Activated T-helper 9 cell treated with anti-CD3 and anti-CD28 coated beads, Interleukin-2, amount 50 U/mL, for 16 hours (primary cell): ENCODE measurements around the gene SLC29A3.
"Not testable (repeated sequence)": the region's sequence is repeated elsewhere in the genome, so short reads cannot be mapped to it uniquely, and the experiment has no call there.

ENCODE experiments used
- DNase-seq: peaks from one replicate; pipeline ENCODE4 v3.0.0-alpha.2; 2020; ENCODE audit warnings: low read depth

The SLC29A3 gene

DNA sequence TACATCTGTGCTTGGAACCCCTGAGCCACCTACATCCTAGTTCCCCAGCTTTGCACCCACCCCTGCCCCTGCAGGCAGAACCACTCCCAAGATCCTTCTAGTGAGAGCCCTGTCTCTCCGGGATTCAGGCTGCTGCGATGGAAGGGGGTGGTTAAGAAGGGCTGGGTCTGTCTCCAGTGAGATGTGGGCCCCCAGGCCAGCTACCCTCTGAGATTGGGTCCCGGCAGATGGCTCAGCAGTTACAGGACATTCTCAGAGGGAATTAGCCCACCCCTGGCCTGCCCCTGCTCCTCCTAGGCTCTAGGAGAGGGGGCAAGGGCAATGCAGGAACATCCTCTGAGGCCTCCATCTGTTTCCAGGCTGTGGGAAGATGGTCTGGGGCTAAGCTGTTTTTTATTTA lies 27.7 kb downstream of the SLC29A3 start:
- DNase-seq: no peak

DNA sequence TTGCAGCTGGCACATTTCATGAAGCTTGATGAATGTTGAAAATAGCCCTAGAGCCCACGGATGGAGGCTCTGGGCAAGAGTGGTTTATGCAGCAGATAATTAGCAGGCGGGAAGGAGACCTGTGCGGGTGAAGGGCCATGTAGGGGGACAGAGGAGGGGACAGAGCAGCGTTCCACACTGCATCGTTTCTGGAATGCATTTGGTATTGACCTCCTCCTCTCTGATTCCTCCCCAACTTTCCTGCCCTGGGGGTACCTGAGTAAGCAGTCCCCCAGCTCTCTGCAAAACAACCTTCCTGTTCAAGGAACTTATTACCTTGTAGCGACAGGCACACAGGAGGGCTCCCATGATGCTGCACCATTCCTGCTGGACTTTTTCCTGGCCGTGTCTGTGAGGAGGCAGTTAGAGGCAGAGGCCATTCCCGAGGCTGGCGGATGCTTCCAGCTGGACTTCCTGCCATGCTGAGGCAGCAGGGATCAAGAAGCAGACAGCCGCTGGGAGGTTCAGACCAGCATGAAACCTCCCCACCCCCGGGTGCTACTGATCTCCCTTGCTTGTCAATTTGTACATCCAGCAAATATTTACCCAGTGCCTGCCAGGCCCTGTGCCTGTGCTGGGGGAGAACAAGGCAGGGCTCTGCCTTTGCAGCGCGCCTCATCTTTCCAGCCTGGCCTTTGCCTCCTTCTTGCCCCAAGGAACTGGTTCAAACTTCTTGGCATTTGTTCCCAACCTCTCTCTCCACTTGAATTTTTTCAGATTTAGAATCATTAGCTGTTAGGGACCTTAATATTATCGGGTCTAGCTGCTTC lies 28.7 kb downstream of the SLC29A3 start:
- DNase-seq: no peak

DNA sequence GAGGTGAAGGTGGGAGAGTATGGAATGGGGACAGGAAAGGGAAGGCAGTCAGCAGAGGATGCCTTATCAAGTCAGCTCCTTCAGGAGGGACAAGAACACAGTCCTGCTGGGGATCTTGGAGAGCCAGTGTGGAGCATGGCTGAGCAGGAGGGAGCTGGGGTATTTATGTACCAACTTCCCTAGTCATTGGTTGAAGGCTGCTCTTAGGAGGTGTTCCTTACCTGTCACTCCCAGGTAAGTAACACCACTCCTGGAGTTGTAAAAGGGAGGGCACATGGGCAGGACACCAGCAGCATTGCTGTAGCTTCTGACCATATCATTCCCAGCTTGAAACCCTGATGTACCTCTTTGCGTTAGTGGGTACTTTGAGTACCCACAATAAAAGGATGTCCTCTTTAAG lies 29.8 kb downstream of the SLC29A3 start:
- DNase-seq: no peak

GRCh38 chr10:71349406-71349805 lies 30.3 kb downstream of the SLC29A3 start:
- DNase-seq: no peak

- DNase-seq: no peak
Observed at GRCh38 chr10:71351087-71351486, 32.0 kb downstream of the SLC29A3 start.

- DNase-seq: no peak
Observed at GRCh38 chr10:71351628-71352319, 32.7 kb downstream of the SLC29A3 start.

GRCh38 chr10:71353639-71354038 lies 34.6 kb downstream of the SLC29A3 start:
- no peak for DNase-seq

GRCh38 chr10:71354776-71355175 lies 35.7 kb downstream of the SLC29A3 start:
- no peak for DNase-seq

- no peak for DNase-seq
Observed at GRCh38 chr10:71355886-71356285, 36.8 kb downstream of the SLC29A3 start.

- no peak for DNase-seq
Observed at GRCh38 chr10:71357792-71358265, 38.8 kb downstream of the SLC29A3 start.

- no peak for DNase-seq
Observed at GRCh38 chr10:71358277-71358676, 39.2 kb downstream of the SLC29A3 start.

DNA sequence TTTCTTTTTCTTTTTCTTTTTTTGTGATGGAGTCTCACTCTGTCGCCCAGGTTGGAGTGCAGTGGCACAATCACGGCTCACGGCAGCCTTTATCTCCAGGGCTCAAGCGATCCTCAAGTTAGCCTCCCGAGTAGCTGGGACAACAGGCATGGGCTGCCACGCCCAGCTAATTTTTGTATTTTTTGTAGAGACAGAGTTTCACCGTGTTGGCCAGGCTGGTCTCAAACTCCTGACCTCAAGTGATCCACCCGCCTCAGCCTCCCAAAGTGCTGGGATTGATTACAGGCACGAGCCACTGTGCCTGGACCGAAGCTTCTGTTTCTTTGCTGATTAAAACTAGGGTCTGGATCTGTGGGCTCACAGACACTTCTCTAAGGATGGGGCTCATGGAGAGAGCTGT lies 39.8 kb downstream of the SLC29A3 start:
- DNase-seq: not testable (repeated sequence)

DNA sequence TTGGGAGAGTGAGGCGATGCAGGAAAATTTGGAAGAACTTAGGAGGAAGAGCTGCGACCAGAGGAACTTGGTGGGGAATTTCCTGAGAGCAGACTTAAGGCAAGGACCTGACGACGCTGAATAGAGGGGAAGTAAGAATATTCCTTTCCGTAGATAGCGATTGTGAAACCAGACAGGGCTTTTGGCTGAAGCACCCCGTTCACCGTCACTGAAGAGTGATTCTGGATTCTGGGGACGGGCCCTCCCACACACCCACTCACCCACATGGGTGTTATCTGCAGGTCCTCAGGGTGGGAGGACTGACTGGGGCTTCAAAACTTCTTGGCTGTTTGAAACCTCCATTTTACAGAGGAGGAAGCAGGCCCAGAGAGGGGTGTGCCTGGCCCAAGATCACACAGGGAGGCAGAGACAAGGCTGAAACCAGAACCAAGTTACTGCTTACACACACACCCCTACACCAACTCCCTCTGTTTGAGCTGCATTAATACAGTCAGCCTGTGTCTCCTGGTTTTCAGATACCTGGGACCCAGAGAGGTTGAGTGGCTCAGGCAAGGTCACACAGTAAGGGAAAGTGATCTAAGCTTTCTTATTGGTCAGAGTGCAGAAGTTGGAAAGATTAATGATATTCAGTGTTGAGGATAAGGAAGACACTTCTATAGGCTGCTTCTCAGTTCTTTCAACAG lies 40.4 kb downstream of the SLC29A3 start:
- no peak for DNase-seq

DNA sequence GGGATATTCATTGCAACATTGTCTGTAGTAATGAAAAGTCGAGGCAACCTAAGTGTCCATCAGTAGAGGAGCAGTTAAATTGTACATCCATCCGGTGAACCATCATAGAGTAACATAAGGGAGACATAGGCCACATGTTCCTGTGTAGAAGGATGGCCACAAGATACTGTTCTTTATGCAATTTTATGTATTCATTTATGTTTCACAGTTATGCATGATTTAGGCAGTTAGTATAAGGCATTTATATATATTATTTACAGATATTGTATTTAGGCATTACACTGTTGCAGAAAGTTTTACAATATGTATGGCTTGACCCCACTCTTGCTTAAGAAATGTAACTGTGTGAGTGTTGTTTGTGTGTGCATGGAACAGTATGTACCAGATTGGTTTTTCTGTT lies 41.7 kb downstream of the SLC29A3 start:
- no peak for DNase-seq

- DNase-seq: no peak
Observed at GRCh38 chr10:71361581-71361980, 42.5 kb downstream of the SLC29A3 start.

DNA sequence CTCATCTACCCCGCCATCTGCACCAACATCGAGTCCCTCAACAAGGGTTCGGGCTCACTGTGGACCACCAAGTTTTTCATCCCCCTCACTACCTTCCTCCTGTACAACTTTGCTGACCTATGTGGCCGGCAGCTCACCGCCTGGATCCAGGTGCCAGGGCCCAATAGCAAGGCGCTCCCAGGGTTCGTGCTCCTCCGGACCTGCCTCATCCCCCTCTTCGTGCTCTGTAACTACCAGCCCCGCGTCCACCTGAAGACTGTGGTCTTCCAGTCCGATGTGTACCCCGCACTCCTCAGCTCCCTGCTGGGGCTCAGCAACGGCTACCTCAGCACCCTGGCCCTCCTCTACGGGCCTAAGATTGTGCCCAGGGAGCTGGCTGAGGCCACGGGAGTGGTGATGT lies 43.1 kb downstream of the SLC29A3 start:
- DNase-seq: no peak

- DNase-seq: no peak
Observed at GRCh38 chr10:71363936-71364335, 44.9 kb downstream of the SLC29A3 start.

- no peak for DNase-seq
Observed at GRCh38 chr10:71365366-71365765, 46.3 kb downstream of the SLC29A3 start.

- no peak for DNase-seq
Observed at GRCh38 chr10:71366690-71367089, 47.6 kb downstream of the SLC29A3 start.

- no peak for DNase-seq
Observed at GRCh38 chr10:71367271-71367670, 48.2 kb downstream of the SLC29A3 start.

GRCh38 chr10:71368176-71368575 lies 49.1 kb downstream of the SLC29A3 start:
- no peak for DNase-seq

DNA sequence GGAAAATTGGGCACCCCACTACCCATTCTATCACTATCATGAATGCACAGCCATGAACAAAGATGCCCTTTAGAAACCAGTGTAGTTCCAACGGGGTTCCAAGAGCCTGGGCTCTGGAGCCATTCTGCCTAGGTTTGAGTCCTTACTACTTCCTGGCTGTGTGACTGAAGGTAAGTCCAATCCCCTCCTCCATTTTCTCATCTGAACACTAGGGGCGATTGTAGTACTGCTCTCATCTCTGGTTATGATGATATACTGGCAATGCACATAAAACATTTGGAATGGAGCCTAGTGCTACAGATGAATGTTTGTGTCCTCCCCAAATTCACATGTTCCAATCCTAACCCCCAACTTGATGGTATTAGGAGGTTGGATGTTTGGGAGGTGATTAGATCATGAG lies 49.6 kb downstream of the SLC29A3 start:
- no peak for DNase-seq

GRCh38 chr10:71369602-71370001 lies 50.5 kb downstream of the SLC29A3 start:
- no peak for DNase-seq
